GM23338 (cell line): ENCODE measurements around the gene RAB21. TPM values are rescaled to one million over a fixed set of nuclear protein-coding genes. Genes with fewer than 3 reads are reported as not detected.

ENCODE experiments used
- ATAC-seq: fragments of 200-7000 bp; cut with Tn5 transposase; 3 replicates; pipeline ENCODE4 v1.9.1; 2020
- DNase-seq: peaks from one replicate; pipeline ENCODE4 v3.0.0-alpha.2; 2015; ENCODE audit warnings: low spot score
- H2AFZ ChIP-seq: fragments of 200-600 bp; sonication (generic); 2 replicates; pipeline ENCODE4 v1.8.0; 2016; ENCODE audit warnings: antibody characterized with exemption, mild to moderate bottlenecking, moderate library complexity
- H3F3A ChIP-seq: fragments of 200-600 bp; sonication (generic); replicated peaks from 2 replicates; pipeline ENCODE4 v1.8.0; 2017; ENCODE audit warnings: antibody characterized with exemption, mixed run types, low read depth
- H3K27ac ChIP-seq: fragments of 200-600 bp; sonication (generic); 2 replicates; pipeline ENCODE4 v1.6.1; 2016; ENCODE audit warnings: low read depth
- H3K27me3 ChIP-seq: fragments of 200-600 bp; sonication (generic); 2 replicates; pipeline ENCODE4 v1.8.0; 2016; ENCODE audit warnings: mild to moderate bottlenecking, mixed run types, moderate library complexity; ENCODE audit not compliant: insufficient read depth
- H3K36me3 ChIP-seq: fragments of 200-600 bp; sonication (generic); 2 replicates; pipeline ENCODE4 v1.8.0; 2016; ENCODE audit warnings: mild to moderate bottlenecking; ENCODE audit not compliant: insufficient read depth
- H3K4me1 ChIP-seq: fragments of 200-600 bp; sonication (generic); 2 replicates; pipeline ENCODE4 v1.8.0; 2016; ENCODE audit warnings: mild to moderate bottlenecking, moderate library complexity; ENCODE audit not compliant: insufficient read depth
- H3K4me2 ChIP-seq: fragments of 200-600 bp; sonication (generic); 2 replicates; pipeline ENCODE4 v1.7.1; 2017; ENCODE audit warnings: mixed run types
- H3K4me3 ChIP-seq: fragments of 200-600 bp; sonication (generic); 2 replicates; pipeline ENCODE4 v1.6.1; 2016; ENCODE audit warnings: mixed run types
- H3K79me2 ChIP-seq: fragments of 200-600 bp; sonication (generic); replicated peaks from 2 replicates; pipeline ENCODE4 v1.8.0; 2017; ENCODE audit warnings: mild to moderate bottlenecking; ENCODE audit not compliant: insufficient read depth
- H3K9me2 ChIP-seq: fragments of 200-600 bp; sonication (generic); 2 replicates; pipeline ENCODE4 v1.8.0; 2017; ENCODE audit not compliant: insufficient read depth
- H4K20me1 ChIP-seq: fragments of 200-600 bp; sonication (generic); replicated peaks from 2 replicates; pipeline ENCODE4 v1.8.0; 2017; ENCODE audit warnings: mild to moderate bottlenecking; ENCODE audit not compliant: insufficient read depth
- H3K27ac Mint-ChIP-seq: 2 replicates; pipeline ENCODE4 v1.8.0; 2020; ENCODE audit warnings: inconsistent platforms, mild to moderate bottlenecking, moderate library complexity, mixed read lengths
- H3K27me3 Mint-ChIP-seq: 3 replicates; pipeline ENCODE4 v1.8.0; 2022; ENCODE audit warnings: low read depth, mild to moderate bottlenecking, moderate library complexity, mixed read lengths, inconsistent platforms; ENCODE audit not compliant: insufficient read depth, poor library complexity
- H3K36me3 Mint-ChIP-seq: 3 replicates; pipeline ENCODE4 v1.8.0; 2021; ENCODE audit warnings: low read depth, mild to moderate bottlenecking, inconsistent platforms, moderate library complexity, mixed read lengths
- H3K4me1 Mint-ChIP-seq: 3 replicates; pipeline ENCODE4 v1.8.0; 2020; ENCODE audit warnings: mild to moderate bottlenecking, inconsistent platforms, mixed read lengths
- H3K4me3 Mint-ChIP-seq: 3 replicates; pipeline ENCODE4 v1.8.0; 2021; ENCODE audit warnings: moderate library complexity, mild to moderate bottlenecking, inconsistent platforms, mixed read lengths
- H3K9me3 Mint-ChIP-seq: 3 replicates; pipeline ENCODE4 v1.8.0; 2020; ENCODE audit warnings: moderate library complexity, mild to moderate bottlenecking, inconsistent platforms, mixed read lengths
- CREB1 ChIP-seq: fragments of 250-450 bp; sonication (Bioruptor Pico); IDR thresholded peaks from 2 replicates; pipeline ENCODE4 v1.5.0; 2020; ENCODE audit warnings: low read depth, mild to moderate bottlenecking, moderate library complexity
- CTCF ChIP-seq, 2 experiments: fragments of 200-600 bp in 1 of 2; sonication (generic) in 1 of 2; conservative IDR thresholded peaks; 2 replicates each; pipeline versions ENCODE4 v1.5.1 to v1.6.1; 2016 to 2017; ENCODE audit warnings: antibody characterized with exemption in 2 of 2, low read depth in 2 of 2, mild to moderate bottlenecking in 2 of 2, moderate library complexity in 1 of 2
- ETS1 ChIP-seq: IDR thresholded peaks from 2 replicates; pipeline ENCODE4 v1.6.1; 2016; ENCODE audit warnings: antibody characterized with exemption
- EZH2 ChIP-seq: fragments of 200-600 bp; sonication (generic); IDR thresholded peaks from one replicate; pipeline ENCODE4 v1.8.0; 2017; ENCODE audit warnings: antibody characterized with exemption, mild to moderate bottlenecking, low read depth; ENCODE audit not compliant: unreplicated experiment
- EZH2phosphoT487 ChIP-seq: fragments of 200-600 bp; sonication (generic); IDR thresholded peaks from one replicate; pipeline ENCODE4 v1.8.1; 2018; ENCODE audit warnings: antibody characterized with exemption; ENCODE audit not compliant: unreplicated experiment
- JUNB ChIP-seq: IDR thresholded peaks from one replicate; pipeline ENCODE4 v1.6.1; 2016; ENCODE audit warnings: antibody characterized with exemption; ENCODE audit not compliant: unreplicated experiment
- NANOG ChIP-seq: IDR thresholded peaks from 2 replicates; pipeline ENCODE4 v1.6.1; 2016; ENCODE audit warnings: antibody characterized with exemption, borderline replicate concordance
- REST ChIP-seq: IDR thresholded peaks from one replicate; pipeline ENCODE4 v1.6.1; 2018; ENCODE audit warnings: antibody characterized with exemption; ENCODE audit not compliant: unreplicated experiment
- STAT1 ChIP-seq: IDR thresholded peaks from one replicate; pipeline ENCODE4 v1.6.1; 2016; ENCODE audit warnings: antibody characterized with exemption; ENCODE audit not compliant: unreplicated experiment
- ZNF331 ChIP-seq: fragments of 250-450 bp; sonication (Bioruptor Pico); IDR thresholded peaks from 2 replicates; pipeline ENCODE4 v1.5.0; 2020; ENCODE audit warnings: low read depth, mild to moderate bottlenecking, moderate library complexity
- polyA plus RNA-seq: library from polyadenylated mRNA; unstranded; fragments of >200 nt; fragmentation: Nextera tagmentation; extraction: Ambion mirVana; gene quantifications from 2 replicates; pipeline ENCODE4 v1.2.1, GENCODE V29; 2016
- total RNA-seq: library from RNA; depleted of rRNA; stranded (reverse); fragments of >200 nt; shearing (Covaris generic); gene quantifications from 2 replicates; pipeline ENCODE4 v1.2.3, GENCODE V29; 2014
- TF ChIP-seq, protein P1 (sequence below): fragments of 250-450 bp; sonication (Bioruptor Pico); IDR thresholded peaks from 2 replicates; pipeline ENCODE4 v1.5.0; 2020; ENCODE audit warnings: mild to moderate bottlenecking, moderate library complexity

Gene RAB21
- total and polyA plus RNA-seq, 2 experiments from 2014 or later = 9.8 to 27.2 TPM

- Mint-ChIP-seq H3K4me3 (no peak overlapping the region), H3K9me3 (no peaks in the 10 kb centered on the region), H3K27ac (no peak overlapping the region), H3K4me1 (no peaks in the 10 kb centered on the region), H3K36me3 (peaks cover 22% of the 10 kb centered on the region; the same call in 2 of the 3 replicates), H3K27me3 (peaks cover 3% of the 10 kb centered on the region)
- Histone ChIP-seq H3F3A (no peaks in the 10 kb centered on the region), H3K4me3 (no peak overlapping the region), H3K4me1 (no peaks in the 10 kb centered on the region), H3K79me2 (peaks cover 31% of the 10 kb centered on the region), H2AFZ (no peak overlapping the region), H3K4me2 (no peak overlapping the region), H4K20me1 (0 out of 2 replicates have a peak, but pooled peaks cover 13% of the 10 kb centered on the region), H3K27me3 (no peaks in the 10 kb centered on the region), H3K9me2 (no peaks in the 10 kb centered on the region), H3K36me3 (peaks cover 3% of the 10 kb centered on the region; the same call in 1 of the 2 replicates), H3K27ac (no peak overlapping the region)
- TF ChIP-seq JUNB (no peak), ETS1 (no peak), EZH2 (no peak), REST (no peak), NANOG (no peak), EZH2phosphoT487 (no peak), STAT1 (no peak), ZNF331 (CRISPR knock-in tag) (no peak), CREB1 (no peak), CTCF (conservative IDR thresholded peaks at IDR 0.05; ENCODE audit: low read depth in 2 of 2) (no peak)
- TF ChIP-seq, protein P1, sequence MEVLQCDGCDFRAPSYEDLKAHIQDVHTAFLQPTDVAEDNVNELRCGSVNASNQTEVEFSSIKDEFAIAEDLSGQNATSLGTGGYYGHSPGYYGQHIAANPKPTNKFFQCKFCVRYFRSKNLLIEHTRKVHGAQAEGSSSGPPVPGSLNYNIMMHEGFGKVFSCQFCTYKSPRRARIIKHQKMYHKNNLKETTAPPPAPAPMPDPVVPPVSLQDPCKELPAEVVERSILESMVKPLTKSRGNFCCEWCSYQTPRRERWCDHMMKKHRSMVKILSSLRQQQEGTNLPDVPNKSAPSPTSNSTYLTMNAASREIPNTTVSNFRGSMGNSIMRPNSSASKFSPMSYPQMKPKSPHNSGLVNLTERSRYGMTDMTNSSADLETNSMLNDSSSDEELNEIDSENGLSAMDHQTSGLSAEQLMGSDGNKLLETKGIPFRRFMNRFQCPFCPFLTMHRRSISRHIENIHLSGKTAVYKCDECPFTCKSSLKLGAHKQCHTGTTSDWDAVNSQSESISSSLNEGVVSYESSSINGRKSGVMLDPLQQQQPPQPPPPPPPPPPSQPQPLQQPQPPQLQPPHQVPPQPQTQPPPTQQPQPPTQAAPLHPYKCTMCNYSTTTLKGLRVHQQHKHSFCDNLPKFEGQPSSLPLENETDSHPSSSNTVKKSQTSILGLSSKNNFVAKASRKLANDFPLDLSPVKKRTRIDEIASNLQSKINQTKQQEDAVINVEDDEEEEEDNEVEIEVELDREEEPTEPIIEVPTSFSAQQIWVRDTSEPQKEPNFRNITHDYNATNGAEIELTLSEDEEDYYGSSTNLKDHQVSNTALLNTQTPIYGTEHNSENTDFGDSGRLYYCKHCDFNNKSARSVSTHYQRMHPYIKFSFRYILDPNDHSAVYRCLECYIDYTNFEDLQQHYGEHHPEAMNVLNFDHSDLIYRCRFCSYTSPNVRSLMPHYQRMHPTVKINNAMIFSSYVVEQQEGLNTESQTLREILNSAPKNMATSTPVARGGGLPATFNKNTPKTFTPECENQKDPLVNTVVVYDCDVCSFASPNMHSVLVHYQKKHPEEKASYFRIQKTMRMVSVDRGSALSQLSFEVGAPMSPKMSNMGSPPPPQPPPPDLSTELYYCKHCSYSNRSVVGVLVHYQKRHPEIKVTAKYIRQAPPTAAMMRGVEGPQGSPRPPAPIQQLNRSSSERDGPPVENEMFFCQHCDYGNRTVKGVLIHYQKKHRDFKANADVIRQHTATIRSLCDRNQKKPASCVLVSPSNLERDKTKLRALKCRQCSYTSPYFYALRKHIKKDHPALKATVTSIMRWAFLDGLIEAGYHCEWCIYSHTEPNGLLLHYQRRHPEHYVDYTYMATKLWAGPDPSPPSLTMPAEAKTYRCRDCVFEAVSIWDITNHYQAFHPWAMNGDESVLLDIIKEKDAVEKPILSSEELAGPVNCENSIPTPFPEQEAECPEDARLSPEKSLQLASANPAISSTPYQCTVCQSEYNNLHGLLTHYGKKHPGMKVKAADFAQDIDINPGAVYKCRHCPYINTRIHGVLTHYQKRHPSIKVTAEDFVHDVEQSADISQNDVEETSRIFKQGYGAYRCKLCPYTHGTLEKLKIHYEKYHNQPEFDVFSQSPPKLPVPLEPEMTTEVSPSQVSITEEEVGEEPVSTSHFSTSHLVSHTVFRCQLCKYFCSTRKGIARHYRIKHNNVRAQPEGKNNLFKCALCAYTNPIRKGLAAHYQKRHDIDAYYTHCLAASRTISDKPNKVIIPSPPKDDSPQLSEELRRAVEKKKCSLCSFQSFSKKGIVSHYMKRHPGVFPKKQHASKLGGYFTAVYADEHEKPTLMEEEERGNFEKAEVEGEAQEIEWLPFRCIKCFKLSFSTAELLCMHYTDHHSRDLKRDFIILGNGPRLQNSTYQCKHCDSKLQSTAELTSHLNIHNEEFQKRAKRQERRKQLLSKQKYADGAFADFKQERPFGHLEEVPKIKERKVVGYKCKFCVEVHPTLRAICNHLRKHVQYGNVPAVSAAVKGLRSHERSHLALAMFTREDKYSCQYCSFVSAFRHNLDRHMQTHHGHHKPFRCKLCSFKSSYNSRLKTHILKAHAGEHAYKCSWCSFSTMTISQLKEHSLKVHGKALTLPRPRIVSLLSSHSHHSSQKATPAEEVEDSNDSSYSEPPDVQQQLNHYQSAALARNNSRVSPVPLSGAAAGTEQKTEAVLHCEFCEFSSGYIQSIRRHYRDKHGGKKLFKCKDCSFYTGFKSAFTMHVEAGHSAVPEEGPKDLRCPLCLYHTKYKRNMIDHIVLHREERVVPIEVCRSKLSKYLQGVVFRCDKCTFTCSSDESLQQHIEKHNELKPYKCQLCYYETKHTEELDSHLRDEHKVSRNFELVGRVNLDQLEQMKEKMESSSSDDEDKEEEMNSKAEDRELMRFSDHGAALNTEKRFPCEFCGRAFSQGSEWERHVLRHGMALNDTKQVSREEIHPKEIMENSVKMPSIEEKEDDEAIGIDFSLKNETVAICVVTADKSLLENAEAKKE (CRISPR knock-in tag) = no peak
- ATAC-seq (no peak), DNase-seq (no peak)
These were observed 18.1 kb downstream of the RAB21 start for GRCh38 chr12:71772735-71773134.
